HCT116 (cell line): ENCODE measurements around the gene PLK2. TPM values are rescaled to one million over a fixed set of nuclear protein-coding genes. Genes with fewer than 3 reads are reported as not detected.

ENCODE experiments used
- ATAC-seq: fragments of 200-7000 bp; cut with Tn5 transposase; 2 replicates; pipeline ENCODE4 v1.9.1; 2020; ENCODE audit warnings: mild to moderate bottlenecking, moderate library complexity
- BruUV-seq: library from RNA; stranded (reverse); fragments of 400-500 nt; replicated peaks from 2 replicates; lab custom pipeline; 2021; lab: Mats Ljungman, UMichigan
- CTCF ChIA-PET: fragments of 300-600 bp; sonication (Branson Sonifier 250); formaldehyde crosslinking; loops from one replicate; lab custom pipeline; 2021; ENCODE audit warnings: antibody characterized with exemption; lab: Charles Lee
- POLR2A ChIA-PET: fragments of 300-600, 350-600 bp; sonication (Branson Sonifier 250); formaldehyde crosslinking; loops from one replicate; lab custom pipeline; 2021; ENCODE audit warnings: antibody characterized with exemption; lab: Charles Lee
- RAD21 ChIA-PET, 2 experiments: fragments of 300-600 bp; sonication (Branson Sonifier 250); formaldehyde crosslinking; loops; one replicate each; lab custom pipeline; 2023; ENCODE audit warnings: low total read pairs in 2 of 2; ENCODE audit not compliant: uncharacterized antibody in 2 of 2, unreplicated experiment in 2 of 2, low non-redundant PET in 1 of 2; lab: Charles Lee
- DNase-seq: peaks from one replicate; pipeline ENCODE4 v3.0.0-alpha.2; 2010; ENCODE audit warnings: low read depth, low spot score
- H2AFZ ChIP-seq: fragments of 200-600 bp; shearing (Covaris generic), sonication (generic); 2 replicates; pipeline ENCODE4 v1.6.1; 2017; ENCODE audit warnings: low read depth, mixed run types, mixed read lengths, antibody characterized with exemption, low read length; ENCODE audit not compliant: poor library complexity, severe bottlenecking
- H3K27ac ChIP-seq: 2 replicates; pipeline ENCODE4 v1.5.1; 2012; ENCODE audit warnings: low read depth, low read length
- H3K27me3 ChIP-seq: fragments of 200-600 bp; sonication (generic); 2 replicates; pipeline ENCODE4 v1.6.1; 2016; ENCODE audit warnings: mixed run types, low read length, mixed read lengths; ENCODE audit not compliant: insufficient read depth
- H3K36me3 ChIP-seq, 2 experiments: fragments of 200-500 bp in 1 of 2; fragments of 200-600 bp in 1 of 2; sonication (Bioruptor generic) in 1 of 2; sonication (generic) in 1 of 2; 2 replicates each; pipeline versions ENCODE4 v1.5.1 to v1.6.1; 2014 to 2016; ENCODE audit warnings: low read length in 2 of 2, inconsistent platforms in 1 of 2, mixed read lengths in 1 of 2, mixed run types in 1 of 2; ENCODE audit not compliant: insufficient read depth in 2 of 2, control insufficient read depth in 1 of 2
- H3K4me1 ChIP-seq, 2 experiments: fragments of 200-600 bp in 1 of 2; sonication (generic) in 1 of 2; 2 replicates each; pipeline versions ENCODE4 v1.5.1 to v1.6.1; 2012 to 2017; ENCODE audit warnings: low read length in 2 of 2, inconsistent platforms in 1 of 2, mild to moderate bottlenecking in 1 of 2, mixed read lengths in 1 of 2, mixed run types in 1 of 2, moderate library complexity in 1 of 2; ENCODE audit not compliant: insufficient read depth in 2 of 2, control insufficient read depth in 1 of 2
- H3K4me2 ChIP-seq: fragments of 200-600 bp; sonication (generic); 2 replicates; pipeline ENCODE4 v1.6.1; 2017; ENCODE audit warnings: mixed run types, low read length, mixed read lengths
- H3K4me3 ChIP-seq, 2 experiments: fragments of 200-600 bp in 1 of 2; sonication (generic) in 1 of 2; replicated peaks in 1 of 2; 2 replicates each; pipeline ENCODE4 v1.5.1; 2011 to 2016; ENCODE audit warnings: low read length in 2 of 2, control low read depth in 1 of 2, low read depth in 1 of 2, mild to moderate bottlenecking in 1 of 2, mixed read lengths in 1 of 2, mixed run types in 1 of 2
- H3K79me2 ChIP-seq: fragments of 200-600 bp; sonication (generic); 2 replicates; pipeline ENCODE4 v1.6.1; 2017; ENCODE audit warnings: mild to moderate bottlenecking, mixed run types, low read length, moderate library complexity, mixed read lengths; ENCODE audit not compliant: insufficient read depth
- H3K9ac ChIP-seq: fragments of 200-600 bp; sonication (generic); 2 replicates; pipeline ENCODE4 v1.6.1; 2016; ENCODE audit warnings: low read length, mixed read lengths
- H3K9me2 ChIP-seq: fragments of 200-600 bp; sonication (generic), shearing (Covaris generic); 2 replicates; pipeline ENCODE4 v1.6.1; 2017; ENCODE audit warnings: mixed run types, mild to moderate bottlenecking, moderate library complexity; ENCODE audit not compliant: insufficient read depth
- H3K9me3 ChIP-seq, 2 experiments: fragments of 200-500 bp in 1 of 2; fragments of 200-600 bp in 1 of 2; sonication (Bioruptor generic) in 1 of 2; sonication (generic) in 1 of 2; 2 replicates each; pipeline ENCODE4 v1.6.1; 2014 to 2017; ENCODE audit warnings: low read length in 2 of 2, mixed read lengths in 2 of 2, inconsistent platforms in 1 of 2, low read depth in 1 of 2, mild to moderate bottlenecking in 1 of 2, mixed run types in 1 of 2, moderate library complexity in 1 of 2; ENCODE audit not compliant: control insufficient read depth in 1 of 2, insufficient read depth in 1 of 2
- H4K20me1 ChIP-seq: fragments of 200-600 bp; sonication (generic), shearing (Covaris generic); 2 replicates; pipeline ENCODE4 v1.6.1; 2017; ENCODE audit warnings: mixed run types, mild to moderate bottlenecking, moderate library complexity; ENCODE audit not compliant: insufficient read depth
- CBX3 ChIP-seq: IDR thresholded peaks from 2 replicates; pipeline ENCODE4 v1.6.1; 2012; ENCODE audit warnings: low read depth
- CEBPB ChIP-seq: IDR thresholded peaks from 2 replicates; pipeline ENCODE4 v1.6.1; 2012; ENCODE audit warnings: low read depth
- CTCF ChIP-seq, 3 experiments: fragments of 200-600 bp in 1 of 3; sonication (generic) in 1 of 3; IDR thresholded peaks in 2 of 3; conservative IDR thresholded peaks in 1 of 3; 2 replicates each; pipeline ENCODE4 v1.5.1; 2012 to 2017; ENCODE audit warnings: low read depth in 2 of 3, low read length in 2 of 3, antibody characterized with exemption in 1 of 3, borderline replicate concordance in 1 of 3, control low read depth in 1 of 3, mild to moderate bottlenecking in 1 of 3, mixed read lengths in 1 of 3, mixed run types in 1 of 3, moderate library complexity in 1 of 3; ENCODE audit not compliant: insufficient read depth in 1 of 3
- EZH2phosphoT487 ChIP-seq: fragments of 200-600 bp; IDR thresholded peaks from 2 replicates; pipeline ENCODE4 v1.6.1; 2018; ENCODE audit warnings: antibody characterized with exemption, borderline replicate concordance
- FOSL1 ChIP-seq: IDR thresholded peaks from 2 replicates; pipeline ENCODE4 v1.6.1; 2012; ENCODE audit warnings: low read depth
- POLR2A ChIP-seq: IDR thresholded peaks from 2 replicates; pipeline ENCODE4 v1.7.0; 2011; ENCODE audit warnings: borderline replicate concordance; ENCODE audit not compliant: insufficient read depth, insufficient read length; ENCODE audit errors: extremely low read depth
- REST ChIP-seq: IDR thresholded peaks from 2 replicates; pipeline ENCODE4 v1.6.1; 2012; ENCODE audit warnings: low read depth
- TCF7L2 ChIP-seq: IDR thresholded peaks from 2 replicates; pipeline ENCODE4 v1.7.0; 2011; ENCODE audit warnings: borderline replicate concordance, inconsistent platforms; ENCODE audit not compliant: insufficient read depth, insufficient read length; ENCODE audit errors: extremely low read depth
- YY1 ChIP-seq: IDR thresholded peaks from 2 replicates; pipeline ENCODE4 v1.6.1; 2011; ENCODE audit warnings: low read length, low read depth, moderate library complexity, mild to moderate bottlenecking; ENCODE audit not compliant: insufficient replicate concordance; ENCODE audit errors: extremely low read depth
- ZFX ChIP-seq: fragments of 450-650 bp; IDR thresholded peaks from 2 replicates; pipeline ENCODE4 v1.6.1; 2017
- intact Hi-C: fragments of 100-400 bp; cut with micrococcal nuclease; formaldehyde crosslinking; loops from 2 replicates; pipeline ENCODE4 v1.10.0; 2022
- total RNA-seq: library from RNA; stranded (reverse); gene quantifications from one replicate; pipeline ENCODE4 v1.2.1, GENCODE V29; 2021; ENCODE audit not compliant: unreplicated experiment

The PLK2 gene
- total RNA-seq, 1 experiment from 2014 or later, result 54.6 TPM

- TF ChIP-seq REST, result no peak
- TF ChIP-seq POLR2A, result no peak
- TF ChIP-seq EZH2phosphoT487, result no peak
- no peak for TF ChIP-seq CBX3
- TF ChIP-seq FOSL1, result no peak
- TF ChIP-seq YY1, result no peak
- TF ChIP-seq ZFX, result no peak
- no peak for TF ChIP-seq CTCF (IDR thresholded peaks at IDR 0.05 in 2 of 3, conservative IDR thresholded peaks at IDR 0.05 in 1 of 3; ENCODE audit: borderline replicate concordance in 1 of 3, insufficient read depth in 1 of 3, low read depth in 2 of 3, low read length in 2 of 3)
- no peak for TF ChIP-seq CEBPB
Measured at GRCh38 chr5:58475404-58475803, 15.5 kb upstream of the PLK2 start (continued).

DNA sequence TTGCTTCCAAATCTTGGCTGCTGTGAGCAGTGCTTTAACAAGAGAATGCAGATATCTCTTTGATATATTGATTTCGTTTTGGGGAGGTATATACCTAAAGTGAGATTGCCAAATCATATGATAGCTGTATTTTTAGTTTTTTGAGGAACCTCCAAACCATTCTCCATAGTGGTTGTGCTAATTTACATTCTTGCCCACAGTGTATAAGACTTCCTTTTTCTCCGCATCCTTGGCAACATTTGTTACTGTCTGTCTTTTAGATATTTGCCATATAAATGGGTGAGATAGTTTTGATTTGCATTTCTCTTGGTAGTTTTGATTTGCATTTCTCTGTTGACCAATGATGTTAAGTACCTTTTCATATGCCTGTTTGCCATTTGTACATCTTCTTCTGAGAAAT is 10.0 kb upstream of the PLK2 start:
- no TSS peak for BruUV-seq
- intact Hi-C loops, result no loop called here
- H3K27ac ChIP-seq, result no peak overlapping the region
- no peaks in the 10 kb centered on the region for H3K27me3 ChIP-seq
- H3K4me3 ChIP-seq, result no peak overlapping the region
- H3K36me3 ChIP-seq, result no peaks in the 10 kb centered on the region
- peaks cover 5 to 9% of the 10 kb centered on the region in 2 experiments; a peak in 3 of 4 replicates for H3K4me1 ChIP-seq
- no peaks in the 10 kb centered on the region for H3K9me2 ChIP-seq
- no peak overlapping the region for H2AFZ ChIP-seq
- RAD21 ChIA-PET, result no interaction called here
- ATAC-seq, result no peak
- H3K9me3 ChIP-seq, result no peaks in the 10 kb centered on the region
- H3K9ac ChIP-seq, result no peak overlapping the region
- H3K4me2 ChIP-seq, result no peak overlapping the region
- no peaks in the 10 kb centered on the region for H4K20me1 ChIP-seq
- CTCF ChIA-PET, result no interaction called here
- TF ChIP-seq POLR2A (no peak), TCF7L2 (no peak)
- DNase-seq, result no peak
- POLR2A ChIA-PET, result no interaction called here
- no peaks in the 10 kb centered on the region for H3K79me2 ChIP-seq
